Measurements from ENCODE around the gene F2R.

- no peak for TF ChIP-seq ZNF274 (IDR thresholded peaks at IDR 0.05; ENCODE audit: low read depth, low read length)
- no peak for TF ChIP-seq YY1 (IDR thresholded peaks at IDR 0.05; ENCODE audit: insufficient read depth, insufficient read length)
Observed at GRCh38 chr5:76667495-76667894, 48.4 kb upstream of the F2R start.
